Sigmoid colon (tissue), 4 donors: ENCODE data around the gene KCNAB2.

Source experiments
- CTCF ChIP-seq, 4 experiments: fragments of 450-650 bp in 3 of 4; fragments of 200-600 bp in 1 of 4; IDR thresholded peaks; one replicate each; pipeline ENCODE4 v1.5.1; 2016 to 2019; ENCODE audit warnings: antibody characterized with exemption in 4 of 4, mild to moderate bottlenecking in 3 of 4, moderate library complexity in 2 of 4
- EP300 ChIP-seq, 4 donors: sonication (generic); formaldehyde crosslinking; IDR thresholded peaks; one replicate each; pipeline ENCODE4 v1.6.1; 2017; ENCODE audit warnings: antibody characterized with exemption in 4 of 4
- POLR2A ChIP-seq, 2 donors: fragments of 450-650 bp; IDR thresholded peaks; one replicate each; pipeline ENCODE4 v1.6.1; 2016; ENCODE audit warnings: antibody characterized with exemption in 2 of 2, mild to moderate bottlenecking in 2 of 2, moderate library complexity in 2 of 2
- POLR2AphosphoS5 ChIP-seq, 4 donors: sonication (generic); formaldehyde crosslinking; IDR thresholded peaks; one replicate each; pipeline ENCODE4 v1.6.1; 2017; ENCODE audit warnings: antibody characterized with exemption in 4 of 4

- TF ChIP-seq CTCF (IDR thresholded peaks at IDR 0.05) (no peak), POLR2A (IDR thresholded peaks at IDR 0.05) (no peak), EP300 (IDR thresholded peaks at IDR 0.05) (no peak), POLR2AphosphoS5 (IDR thresholded peaks at IDR 0.05) (no peak)
Observed at GRCh38 chr1:6066680-6067079, 21.0 kb downstream of the KCNAB2 start.
